ENCODE results near the gene IL12RB1. TPM values are rescaled to one million over a fixed set of nuclear protein-coding genes. Genes with fewer than 3 reads are reported as not detected.

IL12RB1 gene
- total and polyA plus RNA-seq, 2 of the 13 experiments (the other 11 are each of a cell fraction or from before 2014, with no cell fraction given), result 0.03 to 0.04 TPM

GRCh38 chr19:18074192-18074591 is 12.5 kb downstream of the IL12RB1 start (continued):
- TF ChIP-seq MTF2 (CRISPR knock-in tag; IDR thresholded peaks at IDR 0.05; ENCODE audit: borderline replicate concordance) (no peak), CTCF (CRISPR knock-in tag; IDR thresholded peaks at IDR 0.05) (peak; percentile 61), CREM (IDR thresholded peaks at IDR 0.05) (no peak), CREM (CRISPR knock-in tag; IDR thresholded peaks at IDR 0.05) (no peak), ZNF354B (CRISPR knock-in tag; IDR thresholded peaks at IDR 0.05) (no peak), SMC3 (IDR thresholded peaks at IDR 0.05; ENCODE audit: low read length) (peak; percentile 29; the same call in 1 of the 2 replicates)

GRCh38 chr19:18073197-18073596 is 13.5 kb downstream of the IL12RB1 start:
- CTCF ChIA-PET (ENCODE audit: low intra/inter-chr PET ratio, low total read pairs), result no interaction called here
- no TSS peak for BruUV-seq (replicated peaks)
- Histone ChIP-seq H3K27me3 (ENCODE audit: control insufficient read depth in 1 of 2, insufficient read depth in 2 of 2, low read length in 2 of 2) (peaks cover 0 to 26% of the 10 kb centered on the region in 2 experiments; a peak in 3 of 5 replicates), H2AFZ (ENCODE audit: low read length) (no peak overlapping the region), H3K4me3 (replicated peaks in 1 of 3; ENCODE audit: insufficient read depth in 1 of 3, low read depth in 2 of 3, low read length in 3 of 3) (no peak overlapping the region), H3K9me3 (ENCODE audit: low read length) (no peaks in the 10 kb centered on the region), H3K36me3 (replicated peaks in 1 of 2; ENCODE audit: control insufficient read depth in 1 of 2, insufficient read depth in 2 of 2, low read length in 2 of 2) (no peaks in the 10 kb centered on the region), H3K27ac (ENCODE audit: extremely low read length, insufficient read depth, low read length) (no peak overlapping the region), H3K4me2 (ENCODE audit: low read depth, low read length) (no peak overlapping the region), H3K9ac (ENCODE audit: insufficient read depth, low read depth, low read length) (no peak overlapping the region), H3K4me1 (ENCODE audit: insufficient read depth, low read length) (no peaks in the 10 kb centered on the region), H4K20me1 (ENCODE audit: insufficient read depth, low read length) (no peaks in the 10 kb centered on the region), H3K79me2 (ENCODE audit: insufficient read depth, low read length) (no peaks in the 10 kb centered on the region)
- WGBS (ENCODE audit: low lambda C conversion rate), result 39% methylated on average over 4 of the region's 4 CpGs
- ATAC-seq, result no peak
- in situ Hi-C loops (cut with HindIII; ENCODE audit: extremely low pct_ligation_motif_present, low pct_unique_long_range_greater_than_20kb) (loop anchor here (25.0 kb wide), 1 partner anchor 136 kb away; the partner anchor contains the start of gene CCDC124), intact Hi-C loops (cut with micrococcal nuclease; ENCODE audit: unreplicated experiment) (no loop called here)
- POLR2A ChIA-PET, result no interaction called here
- DNase-seq (ENCODE audit: low spot score), result no peak
- FAIRE-seq, result no peak
- no peak for TF ChIP-seq ZNF577 (CRISPR knock-in tag; IDR thresholded peaks at IDR 0.05; ENCODE audit: borderline replicate concordance, low read depth)
- no peak for TF ChIP-seq ZNF547 (CRISPR knock-in tag; IDR thresholded peaks at IDR 0.05)
- TF ChIP-seq ATRX (CRISPR knock-in tag; IDR thresholded peaks at IDR 0.05; ENCODE audit: borderline replicate concordance), result no peak
- TF ChIP-seq MYC (CRISPR knock-in tag; IDR thresholded peaks at IDR 0.05; ENCODE audit: borderline replicate concordance), result no peak
- TF ChIP-seq SP140L (CRISPR knock-in tag; IDR thresholded peaks at IDR 0.05; ENCODE audit: borderline replicate concordance), result no peak
- no peak for TF ChIP-seq ZNF484 (CRISPR knock-in tag; IDR thresholded peaks at IDR 0.05; ENCODE audit: borderline replicate concordance, low read depth)
- no peak for TF ChIP-seq MLX (CRISPR knock-in tag; IDR thresholded peaks at IDR 0.05)
- TF ChIP-seq ZNF318 (CRISPR knock-in tag; IDR thresholded peaks at IDR 0.05), result no peak
